ENCODE results near the gene GPR135. TPM values are rescaled to one million over a fixed set of nuclear protein-coding genes. Genes with fewer than 3 reads are reported as not detected.

The GPR135 gene
- polyA plus RNA-seq, 1 of the 3 experiments (the other 2 are of a cell fraction), result 2.1 TPM

DNA sequence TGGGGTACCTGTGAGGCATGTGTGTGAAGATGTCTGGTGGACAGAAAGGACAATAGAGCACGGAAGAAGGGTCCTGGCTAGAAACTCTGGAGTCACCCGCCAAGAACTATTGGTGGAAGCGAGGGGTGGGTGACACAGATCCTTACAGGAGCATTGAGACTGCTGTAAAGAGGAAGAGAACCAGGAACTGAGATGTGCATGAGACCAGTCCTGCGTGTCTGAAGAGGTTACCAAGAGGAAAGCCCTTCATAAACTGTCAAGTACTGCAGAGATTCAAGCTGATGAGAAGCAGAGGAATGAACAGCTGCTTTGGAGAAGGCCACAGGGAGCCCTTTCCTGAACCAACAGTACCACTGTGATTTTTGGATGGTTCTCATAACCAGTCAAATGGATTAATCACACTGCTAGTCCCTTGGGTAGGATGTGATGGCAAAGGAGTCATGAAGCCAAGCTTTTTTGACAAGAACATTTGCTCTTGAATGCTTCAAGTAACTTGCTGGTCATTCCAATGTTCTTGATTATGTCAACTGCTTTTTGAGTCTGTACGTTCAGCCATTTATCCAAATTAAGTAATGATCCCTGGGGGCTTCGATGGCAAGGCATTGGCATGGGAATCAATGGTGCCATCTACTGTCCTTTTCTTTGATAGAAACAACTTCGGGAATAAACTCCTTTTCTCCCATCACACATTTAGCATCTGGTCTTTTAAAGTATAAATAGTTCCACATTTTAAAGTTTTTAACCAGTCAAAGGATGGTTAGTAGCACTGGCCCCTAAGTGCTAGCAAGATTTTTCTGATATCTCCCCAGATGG lies 42.9 kb downstream of the GPR135 start:
- no peaks in the 10 kb centered on the region for H3K36me3 ChIP-seq (replicated peaks in 1 of 2; ENCODE audit: control insufficient read depth in 1 of 2, insufficient read depth in 2 of 2, low read length in 1 of 2)
- no peak overlapping the region for H2AFZ ChIP-seq (ENCODE audit: low read depth)
- TF ChIP-seq RFX5 (IDR thresholded peaks at IDR 0.05; ENCODE audit: low read length) (no peak), SMC3 (IDR thresholded peaks at IDR 0.05; ENCODE audit: low read depth, low read length) (peak; percentile 42), YY1 (IDR thresholded peaks at IDR 0.05; ENCODE audit: low read depth) (no peak), RAD21 (IDR thresholded peaks at IDR 0.05; ENCODE audit: low read length) (peak; percentile 69)
- TF ChIP-seq, protein P1, sequence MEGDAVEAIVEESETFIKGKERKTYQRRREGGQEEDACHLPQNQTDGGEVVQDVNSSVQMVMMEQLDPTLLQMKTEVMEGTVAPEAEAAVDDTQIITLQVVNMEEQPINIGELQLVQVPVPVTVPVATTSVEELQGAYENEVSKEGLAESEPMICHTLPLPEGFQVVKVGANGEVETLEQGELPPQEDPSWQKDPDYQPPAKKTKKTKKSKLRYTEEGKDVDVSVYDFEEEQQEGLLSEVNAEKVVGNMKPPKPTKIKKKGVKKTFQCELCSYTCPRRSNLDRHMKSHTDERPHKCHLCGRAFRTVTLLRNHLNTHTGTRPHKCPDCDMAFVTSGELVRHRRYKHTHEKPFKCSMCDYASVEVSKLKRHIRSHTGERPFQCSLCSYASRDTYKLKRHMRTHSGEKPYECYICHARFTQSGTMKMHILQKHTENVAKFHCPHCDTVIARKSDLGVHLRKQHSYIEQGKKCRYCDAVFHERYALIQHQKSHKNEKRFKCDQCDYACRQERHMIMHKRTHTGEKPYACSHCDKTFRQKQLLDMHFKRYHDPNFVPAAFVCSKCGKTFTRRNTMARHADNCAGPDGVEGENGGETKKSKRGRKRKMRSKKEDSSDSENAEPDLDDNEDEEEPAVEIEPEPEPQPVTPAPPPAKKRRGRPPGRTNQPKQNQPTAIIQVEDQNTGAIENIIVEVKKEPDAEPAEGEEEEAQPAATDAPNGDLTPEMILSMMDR (IDR thresholded peaks at IDR 0.05), result peak; percentile 36
- TF ChIP-seq, protein P2, sequence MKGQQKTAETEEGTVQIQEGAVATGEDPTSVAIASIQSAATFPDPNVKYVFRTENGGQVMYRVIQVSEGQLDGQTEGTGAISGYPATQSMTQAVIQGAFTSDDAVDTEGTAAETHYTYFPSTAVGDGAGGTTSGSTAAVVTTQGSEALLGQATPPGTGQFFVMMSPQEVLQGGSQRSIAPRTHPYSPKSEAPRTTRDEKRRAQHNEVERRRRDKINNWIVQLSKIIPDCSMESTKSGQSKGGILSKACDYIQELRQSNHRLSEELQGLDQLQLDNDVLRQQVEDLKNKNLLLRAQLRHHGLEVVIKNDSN (IDR thresholded peaks at IDR 0.05; ENCODE audit: borderline replicate concordance, low read depth), result no peak
- no peak overlapping the region for H3K9ac ChIP-seq
- peak; percentile 18 for DNase-seq
- H3K27ac ChIP-seq (ENCODE audit: low read depth in 2 of 2, low read length in 1 of 2), result no peak overlapping the region
- H3K4me2 ChIP-seq, result no peak overlapping the region
- POLR2A ChIA-PET, result no interaction called here
- no peaks in the 10 kb centered on the region for H3K27me3 ChIP-seq (ENCODE audit: insufficient read depth)
- H3K4me1 ChIP-seq (ENCODE audit: control insufficient read depth in 1 of 2, insufficient read depth in 2 of 2, low read depth in 1 of 2, low read length in 1 of 2), result peaks cover 0 to 2% of the 10 kb centered on the region in 2 experiments; a peak in 1 of 4 replicates
- no peaks in the 10 kb centered on the region for H3F3A ChIP-seq (replicated peaks; ENCODE audit: insufficient read depth)
- H4K20me1 ChIP-seq (ENCODE audit: insufficient read depth), result no peaks in the 10 kb centered on the region
- H3K9me2 ChIP-seq, result no peaks in the 10 kb centered on the region
- 82% methylated on average over 7 of the region's 7 CpGs for WGBS (ENCODE audit: low lambda C conversion rate)
- H3K9me3 ChIP-seq, result no peaks in the 10 kb centered on the region
- CTCF ChIA-PET, result interaction anchor here (0.7 to 2.1 kb wide), 12 partner anchors 10 to 297 kb away, joined by 3 to 7 read pairs (median 4); no protein-coding TSS in a partner anchor
- no peaks in the 10 kb centered on the region for H3K79me2 ChIP-seq (ENCODE audit: insufficient read depth)
- H3K4me3 ChIP-seq (ENCODE audit: low read depth in 2 of 2, low read length in 1 of 2), result no peak overlapping the region

DNA sequence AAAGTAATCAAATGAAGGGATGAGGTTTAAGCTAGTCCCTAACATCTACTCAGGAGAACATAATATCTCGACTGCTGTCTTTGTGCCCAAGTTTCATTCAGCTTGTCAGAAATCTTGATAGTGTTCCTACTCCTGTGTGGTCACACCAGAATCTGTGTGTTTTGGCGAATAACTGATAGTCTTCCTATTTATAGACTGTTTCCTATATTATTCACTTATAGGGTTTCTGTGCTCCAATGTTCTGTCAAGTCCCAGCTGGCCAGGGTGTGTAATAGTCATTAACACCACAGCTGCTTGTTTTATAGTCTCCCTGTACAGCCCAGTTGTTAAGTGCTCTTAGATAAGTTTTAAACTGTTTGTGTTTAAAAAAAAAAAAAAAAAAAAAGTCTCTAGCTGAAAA lies 45.9 kb downstream of the GPR135 start:
- TF ChIP-seq NRF1 (IDR thresholded peaks at IDR 0.05; ENCODE audit: low read depth, low read length) (no peak), FOXJ3 (CRISPR knock-in tag; IDR thresholded peaks at IDR 0.05) (no peak), GATA2 (CRISPR knock-in tag; IDR thresholded peaks at IDR 0.05) (no peak), JUND (IDR thresholded peaks at IDR 0.05) (no peak), EP300 (IDR thresholded peaks at IDR 0.05; ENCODE audit: borderline replicate concordance in 1 of 2, low read depth in 1 of 2, low read length in 1 of 2) (no peak), RFX5 (IDR thresholded peaks at IDR 0.05; ENCODE audit: low read length) (no peak), FOSL2 (IDR thresholded peaks at IDR 0.05; ENCODE audit: borderline replicate concordance, low read depth) (no peak), FOXM1 (IDR thresholded peaks at IDR 0.05; ENCODE audit: low read depth) (no peak), RAD21 (IDR thresholded peaks at IDR 0.05; ENCODE audit: low read length) (no peak)
- TF ChIP-seq, protein P3, sequence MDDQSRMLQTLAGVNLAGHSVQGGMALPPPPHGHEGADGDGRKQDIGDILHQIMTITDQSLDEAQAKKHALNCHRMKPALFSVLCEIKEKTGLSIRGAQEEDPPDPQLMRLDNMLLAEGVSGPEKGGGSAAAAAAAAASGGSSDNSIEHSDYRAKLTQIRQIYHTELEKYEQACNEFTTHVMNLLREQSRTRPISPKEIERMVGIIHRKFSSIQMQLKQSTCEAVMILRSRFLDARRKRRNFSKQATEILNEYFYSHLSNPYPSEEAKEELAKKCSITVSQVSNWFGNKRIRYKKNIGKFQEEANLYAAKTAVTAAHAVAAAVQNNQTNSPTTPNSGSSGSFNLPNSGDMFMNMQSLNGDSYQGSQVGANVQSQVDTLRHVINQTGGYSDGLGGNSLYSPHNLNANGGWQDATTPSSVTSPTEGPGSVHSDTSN (IDR thresholded peaks at IDR 0.05), result no peak
- TF ChIP-seq, protein P4, sequence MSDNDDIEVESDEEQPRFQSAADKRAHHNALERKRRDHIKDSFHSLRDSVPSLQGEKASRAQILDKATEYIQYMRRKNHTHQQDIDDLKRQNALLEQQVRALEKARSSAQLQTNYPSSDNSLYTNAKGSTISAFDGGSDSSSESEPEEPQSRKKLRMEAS (IDR thresholded peaks at IDR 0.05; ENCODE audit: low read depth), result no peak
- TF ChIP-seq, protein P5, sequence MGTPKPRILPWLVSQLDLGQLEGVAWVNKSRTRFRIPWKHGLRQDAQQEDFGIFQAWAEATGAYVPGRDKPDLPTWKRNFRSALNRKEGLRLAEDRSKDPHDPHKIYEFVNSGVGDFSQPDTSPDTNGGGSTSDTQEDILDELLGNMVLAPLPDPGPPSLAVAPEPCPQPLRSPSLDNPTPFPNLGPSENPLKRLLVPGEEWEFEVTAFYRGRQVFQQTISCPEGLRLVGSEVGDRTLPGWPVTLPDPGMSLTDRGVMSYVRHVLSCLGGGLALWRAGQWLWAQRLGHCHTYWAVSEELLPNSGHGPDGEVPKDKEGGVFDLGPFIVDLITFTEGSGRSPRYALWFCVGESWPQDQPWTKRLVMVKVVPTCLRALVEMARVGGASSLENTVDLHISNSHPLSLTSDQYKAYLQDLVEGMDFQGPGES (IDR thresholded peaks at IDR 0.05; ENCODE audit: low read depth, low read length), result no peak
- 96% methylated on average over 2 of the region's 2 CpGs for WGBS (ENCODE audit: low lambda C conversion rate)
- H3K9ac ChIP-seq, result no peak overlapping the region
- H3K27me3 ChIP-seq (ENCODE audit: insufficient read depth), result no peaks in the 10 kb centered on the region
- H3K9me3 ChIP-seq, result no peaks in the 10 kb centered on the region
- H3K27ac ChIP-seq (ENCODE audit: low read depth in 2 of 2, low read length in 1 of 2), result no peak overlapping the region
- no peak overlapping the region for H3K4me2 ChIP-seq
- H3K4me3 ChIP-seq (ENCODE audit: low read depth in 2 of 2, low read length in 1 of 2), result no peak overlapping the region
- no peaks in the 10 kb centered on the region for H3K9me2 ChIP-seq
- no peaks in the 10 kb centered on the region for H3K79me2 ChIP-seq (ENCODE audit: insufficient read depth)
- H3K36me3 ChIP-seq (replicated peaks in 1 of 2; ENCODE audit: control insufficient read depth in 1 of 2, insufficient read depth in 2 of 2, low read length in 1 of 2), result no peaks in the 10 kb centered on the region
- H3F3A ChIP-seq (replicated peaks; ENCODE audit: insufficient read depth), result no peaks in the 10 kb centered on the region
- no peak overlapping the region for H2AFZ ChIP-seq (ENCODE audit: low read depth)
- no peaks in the 10 kb centered on the region for H3K4me1 ChIP-seq (ENCODE audit: control insufficient read depth in 1 of 2, insufficient read depth in 2 of 2, low read depth in 1 of 2, low read length in 1 of 2)
- no peaks in the 10 kb centered on the region for H4K20me1 ChIP-seq (ENCODE audit: insufficient read depth)
- DNase-seq, result no peak
- ChIA-PET CTCF (no interaction called here), POLR2A (no interaction called here)

Data from SK-N-SH (cell line).